ENCODE data around the gene MACC1.
A peak's percentile ranks its signal among the peaks of the same experiment; 100 is the strongest.
"Not testable (repeated sequence)": the region's sequence is repeated elsewhere in the genome, so short reads cannot be mapped to it uniquely, and the experiment has no call there.

MACC1 gene

DNA sequence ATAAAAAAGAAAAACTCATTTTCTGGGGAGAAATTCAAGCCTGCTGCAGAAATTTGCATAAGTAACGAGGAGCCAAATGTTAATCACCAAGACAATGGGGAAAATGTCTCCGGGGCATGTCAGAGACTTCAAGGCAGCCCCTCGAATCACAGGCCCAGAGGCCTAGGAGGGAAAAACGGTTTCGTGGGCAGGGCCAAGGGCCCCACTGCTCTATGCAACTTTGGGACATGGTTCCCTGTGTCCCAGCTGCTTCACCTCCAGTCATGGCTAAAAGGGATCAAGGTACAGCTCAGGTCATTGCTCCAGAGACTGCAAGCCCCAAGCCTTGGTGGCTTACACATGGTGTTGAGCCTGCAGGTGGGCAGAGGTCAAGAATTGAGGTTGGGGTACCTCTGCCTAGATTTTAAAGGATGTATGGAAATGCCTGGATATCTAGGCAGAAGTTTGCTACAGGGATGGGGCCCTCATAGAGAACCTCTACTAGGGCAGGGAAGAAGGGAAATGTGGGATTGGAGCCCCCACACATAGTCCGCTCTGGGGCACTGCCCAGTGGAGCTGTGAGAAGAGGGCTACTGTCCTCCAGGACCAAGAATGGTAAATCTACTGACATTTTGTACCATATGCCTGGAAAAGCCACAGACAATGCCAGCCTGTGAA, 8.4 kb downstream of the MACC1 start:
- FAIRE-seq: no peak
- no peak for DNase-seq (ENCODE audit: insufficient read length, low spot score)
- no peak for TF ChIP-seq POLR2A (IDR thresholded peaks at IDR 0.05; ENCODE audit: low read depth, low read length)

DNA sequence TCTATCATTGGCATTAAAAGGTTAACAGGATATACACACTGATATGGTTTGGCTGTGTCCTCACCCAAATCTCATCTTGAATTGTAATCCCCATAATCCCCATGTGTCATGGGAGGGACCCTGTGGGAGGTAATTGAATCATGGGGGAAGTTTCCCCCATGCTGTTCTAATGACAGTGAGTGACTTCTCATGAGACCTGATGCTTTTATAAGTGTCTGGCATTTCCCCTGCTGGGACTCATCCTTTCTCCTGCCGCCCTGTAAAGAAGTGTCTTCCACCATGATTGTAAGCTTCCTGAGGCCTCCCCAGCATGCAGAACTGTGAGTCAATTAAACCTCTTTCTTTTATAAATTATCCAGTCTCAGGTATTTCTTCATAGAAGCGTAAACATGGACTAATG, 9.4 kb downstream of the MACC1 start:
- not testable (repeated sequence) for DNase-seq (ENCODE audit: insufficient read length, low spot score); FAIRE-seq

DNA sequence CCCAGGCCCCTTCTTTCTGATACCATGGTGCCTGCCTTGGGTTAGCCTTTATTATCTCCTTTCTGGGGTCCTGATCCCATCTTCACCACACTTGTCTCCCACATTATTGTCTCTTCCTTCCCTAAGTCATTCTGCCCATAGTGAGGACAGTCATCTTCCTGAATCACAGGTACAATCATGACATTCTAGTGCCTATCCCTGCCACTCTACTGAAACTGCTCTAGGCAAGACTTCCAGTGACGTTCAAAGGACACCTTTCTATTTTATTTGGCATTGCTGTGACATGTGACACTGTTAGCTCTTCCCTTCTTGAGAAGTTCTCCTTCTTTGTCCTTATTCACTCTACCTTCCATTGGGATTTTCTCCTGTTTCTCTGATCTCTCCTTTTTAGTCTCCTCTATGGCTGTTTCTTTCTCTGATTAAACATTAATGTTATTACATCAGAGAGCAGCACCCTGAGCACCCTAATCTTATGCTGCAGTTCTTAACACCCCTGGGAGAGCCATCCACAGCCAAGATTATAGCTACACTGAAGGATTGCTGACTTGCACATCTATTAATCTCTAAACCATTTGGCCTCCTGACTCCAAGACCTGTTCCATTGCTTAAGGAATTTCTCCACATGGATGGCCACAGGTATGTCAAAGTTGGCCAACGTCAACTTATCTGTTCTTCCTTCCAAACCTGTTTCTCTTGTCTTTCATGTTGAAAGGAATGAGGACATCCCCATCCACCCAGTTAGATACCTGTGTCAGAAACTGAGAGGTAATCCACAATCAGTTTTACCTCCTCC, 10.9 kb downstream of the MACC1 start:
- no peak for FAIRE-seq
- TF ChIP-seq POLR2A (IDR thresholded peaks at IDR 0.05; ENCODE audit: low read depth, low read length): no peak
- no peak for DNase-seq (ENCODE audit: insufficient read length, low spot score)

DNA sequence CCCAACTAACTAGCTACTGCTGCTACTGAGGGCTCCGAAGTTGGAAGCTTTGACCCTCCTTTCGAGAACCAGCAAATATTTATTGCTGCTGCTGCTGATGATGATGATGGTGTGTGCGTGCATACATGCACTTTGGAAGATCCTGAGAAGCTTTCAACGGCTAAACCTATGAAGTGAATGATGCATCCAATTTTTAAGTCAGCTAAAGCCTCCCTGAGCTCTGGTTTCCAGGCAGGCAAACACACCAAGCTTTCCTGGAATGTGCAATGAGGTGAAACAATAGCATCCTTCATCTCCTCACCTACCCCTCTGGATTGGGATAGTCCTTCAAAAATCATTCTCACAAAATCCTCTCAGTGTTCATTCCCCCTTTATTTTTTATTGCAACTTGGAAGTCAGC, 13.9 kb downstream of the MACC1 start:
- no peak for FAIRE-seq
- no peak for DNase-seq (ENCODE audit: insufficient read length, low spot score)
- TF ChIP-seq POLR2A (IDR thresholded peaks at IDR 0.05; ENCODE audit: low read depth, low read length): no peak

DNA sequence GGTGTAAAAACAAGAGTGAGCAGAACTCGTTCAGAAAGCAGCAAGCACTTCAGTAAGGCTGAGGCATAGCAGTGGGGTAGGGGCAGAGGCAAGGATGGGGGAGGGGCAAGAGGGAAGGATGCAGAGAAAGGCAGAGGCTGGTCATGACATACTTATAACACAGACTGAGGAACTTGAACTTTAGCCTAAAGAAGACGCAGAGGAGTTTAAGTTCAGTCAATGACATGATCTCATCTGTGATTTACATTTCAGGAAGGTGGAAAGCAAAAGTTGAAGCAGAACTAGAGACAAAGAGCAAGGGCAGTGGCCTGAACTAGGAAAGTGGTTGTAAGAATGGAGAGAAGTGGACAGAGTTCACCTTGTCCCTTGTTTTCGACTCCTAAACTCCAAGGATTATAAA, 15.8 kb downstream of the MACC1 start:
- no peak for TF ChIP-seq POLR2A (IDR thresholded peaks at IDR 0.05; ENCODE audit: low read depth, low read length)
- DNase-seq (ENCODE audit: insufficient read length, low spot score): no peak
- FAIRE-seq: peak; percentile 64

DNA sequence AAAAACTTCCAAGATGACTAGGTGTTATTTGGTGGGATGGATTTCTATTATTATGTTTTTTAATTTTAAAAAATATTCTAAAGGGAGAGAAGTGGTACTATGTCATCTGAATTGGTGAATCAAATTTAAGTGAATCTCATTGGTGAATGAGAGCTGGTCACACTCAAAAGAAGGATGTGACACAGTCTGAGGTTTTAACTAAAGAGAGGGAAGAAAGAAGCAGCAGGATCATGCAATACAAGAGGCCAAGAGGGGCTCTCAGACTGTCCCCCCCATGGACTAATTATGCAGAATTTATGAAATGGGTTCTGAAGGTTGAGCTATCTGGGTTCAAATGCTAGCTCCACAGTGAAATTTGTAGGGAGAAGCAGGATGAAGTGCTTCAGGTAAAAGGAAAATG, 16.2 kb downstream of the MACC1 start:
- no peak for TF ChIP-seq POLR2A (IDR thresholded peaks at IDR 0.05; ENCODE audit: low read depth, low read length)
- FAIRE-seq (no peak), DNase-seq (ENCODE audit: insufficient read length, low spot score) (no peak)

DNA sequence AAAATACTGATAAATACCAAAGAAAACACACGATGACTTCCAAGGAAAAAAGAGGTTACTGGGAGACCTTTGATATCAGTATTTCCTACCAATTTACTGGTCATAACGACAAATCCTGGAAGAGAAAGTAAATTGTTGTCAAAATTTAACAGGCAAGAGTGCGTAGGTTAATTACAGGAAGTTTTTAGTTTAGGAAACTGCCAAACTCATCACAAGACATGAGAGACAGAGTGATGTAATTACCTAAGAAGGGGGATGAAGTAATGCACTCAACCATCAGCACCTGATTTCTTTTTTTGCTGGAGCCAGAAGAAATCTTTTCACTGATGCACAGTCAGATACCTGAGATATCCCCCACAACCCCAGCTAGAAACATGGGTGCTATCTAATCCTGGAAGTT, 16.8 kb downstream of the MACC1 start:
- DNase-seq (ENCODE audit: insufficient read length, low spot score): no peak
- FAIRE-seq: no peak
- no peak for TF ChIP-seq POLR2A (IDR thresholded peaks at IDR 0.05; ENCODE audit: low read depth, low read length)

DNA sequence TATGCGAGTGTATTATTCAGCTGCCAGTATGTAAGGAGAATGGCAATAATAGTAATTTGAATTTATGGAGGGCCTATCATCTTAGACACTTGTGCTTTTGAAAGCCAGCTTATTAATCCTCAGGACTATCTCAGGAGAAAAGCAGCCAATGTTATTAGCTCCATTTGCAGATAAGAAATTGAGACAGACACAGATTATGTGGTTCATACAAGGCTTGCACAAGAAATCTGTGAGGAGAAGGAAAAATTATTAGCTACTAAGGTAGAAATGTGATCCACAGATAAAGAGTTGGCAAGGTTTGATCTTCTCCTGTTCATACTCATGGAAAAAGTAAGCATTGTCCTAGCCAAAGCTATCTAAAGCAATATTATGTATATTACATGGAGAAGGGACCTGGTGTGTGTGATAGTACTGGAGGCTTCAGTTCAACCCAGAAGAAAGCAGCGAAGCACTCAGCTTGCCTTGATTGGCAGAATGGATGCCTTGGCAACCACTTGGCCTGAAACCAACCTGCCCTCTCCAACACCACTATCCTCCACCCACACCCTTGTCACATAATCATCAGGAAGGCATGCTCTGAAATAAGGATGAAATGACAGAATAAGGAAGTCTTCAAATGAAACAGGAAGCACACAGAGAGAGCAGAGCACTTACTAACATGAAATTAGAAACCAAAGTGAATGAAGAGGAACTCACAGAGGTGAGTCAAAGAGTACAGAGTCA, 18.0 kb downstream of the MACC1 start:
- FAIRE-seq: peak; percentile 94
- peak; percentile 11 for DNase-seq (ENCODE audit: insufficient read length, low spot score)

DNA sequence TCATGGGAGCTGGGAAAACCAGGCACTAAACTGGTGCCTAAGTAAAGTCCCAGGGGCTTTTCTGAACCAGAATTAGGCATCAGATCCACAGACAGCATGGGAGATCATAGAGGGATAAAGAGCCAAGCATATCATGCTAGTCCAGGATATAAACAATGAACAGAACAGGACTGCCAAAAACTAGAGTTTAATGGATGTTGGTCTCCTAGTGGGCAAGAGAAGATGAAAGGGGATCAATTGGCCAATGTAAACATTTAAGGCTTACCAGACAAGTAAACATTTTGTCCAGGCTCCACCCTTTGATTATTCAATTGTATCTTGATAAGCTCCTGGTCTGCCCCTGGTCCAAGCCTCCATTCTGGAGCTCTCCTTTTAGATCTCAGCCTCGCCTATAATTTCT, 18.9 kb downstream of the MACC1 start:
- no peak for FAIRE-seq
- TF ChIP-seq POLR2A (IDR thresholded peaks at IDR 0.05; ENCODE audit: low read depth, low read length): no peak
- no peak for DNase-seq (ENCODE audit: insufficient read length, low spot score)

More for the DNA sequence above, 18.0 kb downstream of the MACC1 start:
- no peak for TF ChIP-seq POLR2A (IDR thresholded peaks at IDR 0.05; ENCODE audit: low read depth, low read length)

DNA sequence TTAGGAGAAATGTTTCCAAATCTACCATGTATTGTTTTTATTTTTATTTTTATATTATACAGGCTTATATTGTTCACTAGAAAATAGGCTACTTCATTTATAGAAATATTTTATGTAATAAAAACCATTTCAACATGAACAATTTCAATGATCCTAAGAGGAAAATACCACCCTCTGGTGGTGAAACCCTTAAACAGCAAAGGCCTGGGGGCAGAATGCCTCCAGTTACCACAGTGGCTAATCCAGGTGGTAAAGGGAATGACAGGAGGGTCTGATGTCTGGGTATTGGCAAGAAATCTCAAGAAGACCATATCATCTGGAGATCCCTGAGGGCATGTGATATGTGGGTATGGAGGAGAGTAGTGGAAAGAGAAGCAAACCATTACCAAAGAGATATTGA, 19.3 kb downstream of the MACC1 start:
- TF ChIP-seq POLR2A (IDR thresholded peaks at IDR 0.05; ENCODE audit: low read depth, low read length): no peak
- FAIRE-seq (no peak), DNase-seq (ENCODE audit: insufficient read length, low spot score) (no peak)

DNA sequence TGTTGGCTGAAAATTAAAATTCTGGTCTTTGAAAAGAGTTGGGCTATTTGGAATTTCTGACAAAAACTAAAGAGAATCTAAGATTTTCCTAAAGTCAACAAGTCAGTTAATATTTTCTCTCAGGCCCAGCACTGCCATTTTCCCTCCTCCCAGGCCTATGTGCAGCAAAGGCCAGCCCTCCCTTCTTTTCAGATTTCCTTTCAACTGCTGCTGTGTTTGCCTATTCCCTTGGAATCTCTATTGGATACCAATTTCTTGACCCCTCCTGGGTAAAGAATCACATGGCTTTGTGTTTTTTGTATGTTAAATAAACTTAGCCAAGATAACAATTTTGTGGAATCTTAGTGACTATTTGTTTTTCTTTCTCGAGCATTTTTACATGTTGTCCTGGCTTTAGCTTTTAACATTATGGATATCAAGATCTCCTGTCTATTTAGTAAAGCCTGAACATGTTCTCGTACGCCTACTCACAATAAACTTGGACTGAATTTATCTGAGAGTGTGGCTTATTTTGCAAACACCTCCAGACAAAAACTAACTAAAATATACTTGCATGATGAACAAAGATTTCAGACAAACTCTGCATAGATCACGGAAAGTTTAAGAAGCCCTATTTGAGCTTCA, 19.9 kb downstream of the MACC1 start:
- no peak for TF ChIP-seq POLR2A (IDR thresholded peaks at IDR 0.05; ENCODE audit: low read depth, low read length)
- DNase-seq (ENCODE audit: insufficient read length, low spot score) (no peak), FAIRE-seq (no peak)

DNA sequence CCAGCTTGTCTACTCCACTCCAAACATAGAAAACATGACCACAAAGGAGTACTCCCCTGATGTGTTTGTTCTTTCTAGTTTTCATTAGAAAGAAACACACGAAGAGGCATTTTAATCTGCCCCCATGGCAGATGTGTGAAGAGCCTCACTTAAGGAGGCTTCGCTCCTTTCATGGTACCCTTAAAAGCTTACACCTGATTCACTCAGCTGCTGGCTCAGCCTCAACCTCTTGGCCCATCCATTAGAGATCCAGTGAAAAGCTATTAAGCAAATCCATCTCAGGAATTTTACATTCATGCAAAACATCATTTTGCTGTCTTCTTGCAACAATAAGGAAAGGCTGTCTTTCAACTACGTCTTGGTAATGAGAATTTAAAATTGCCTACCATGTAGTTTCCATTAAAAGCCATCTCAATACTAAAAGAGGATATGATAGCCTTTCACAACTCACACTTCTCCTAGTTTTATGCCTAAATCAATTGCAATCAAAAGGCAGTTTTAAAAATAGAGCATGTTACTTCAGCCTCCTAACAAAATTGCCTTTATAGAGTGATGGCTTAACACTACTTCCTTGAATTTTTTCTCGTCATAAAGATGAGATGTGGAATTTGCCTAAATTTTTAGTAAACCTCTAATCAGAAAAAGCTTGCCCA, 22.7 kb downstream of the MACC1 start:
- TF ChIP-seq POLR2A (IDR thresholded peaks at IDR 0.05; ENCODE audit: low read depth, low read length): no peak
- DNase-seq (ENCODE audit: insufficient read length, low spot score) (no peak), FAIRE-seq (no peak)

DNA sequence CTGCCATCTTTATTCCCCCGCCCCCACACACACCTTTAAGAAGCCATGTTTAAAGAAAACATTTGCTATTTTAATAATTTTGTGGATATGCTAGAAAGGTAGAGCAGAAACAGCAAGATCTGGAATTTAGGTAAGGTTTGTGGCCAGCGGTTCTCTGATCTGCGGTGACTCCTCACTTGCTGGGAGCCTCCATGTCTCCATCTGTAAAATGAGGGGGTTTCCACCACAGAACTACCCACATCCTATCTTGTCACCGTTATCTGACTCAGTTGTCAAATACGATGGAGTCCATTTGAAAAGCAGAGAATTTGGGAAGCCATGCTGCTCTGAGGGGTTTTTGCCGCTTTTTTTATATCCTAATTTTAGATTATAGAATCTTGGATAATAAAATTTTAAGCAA, 23.3 kb downstream of the MACC1 start:
- FAIRE-seq (no peak), DNase-seq (ENCODE audit: insufficient read length, low spot score) (no peak)
- no peak for TF ChIP-seq POLR2A (IDR thresholded peaks at IDR 0.05; ENCODE audit: low read depth, low read length)

Data from H54 (cell line).